GM19239 (cell line): ENCODE measurements around the gene POC1A.

Source experiments
- DNase-seq: peaks from one replicate; pipeline ENCODE4 v3.0.0; 2011; ENCODE audit warnings: low spot score; ENCODE audit not compliant: insufficient read length
- FAIRE-seq: peaks from 2 replicates; lab custom pipeline; 2011; peaks lifted over from hg19 to GRCh38; lab: Jason Lieb, UNC

Gene POC1A

DNA sequence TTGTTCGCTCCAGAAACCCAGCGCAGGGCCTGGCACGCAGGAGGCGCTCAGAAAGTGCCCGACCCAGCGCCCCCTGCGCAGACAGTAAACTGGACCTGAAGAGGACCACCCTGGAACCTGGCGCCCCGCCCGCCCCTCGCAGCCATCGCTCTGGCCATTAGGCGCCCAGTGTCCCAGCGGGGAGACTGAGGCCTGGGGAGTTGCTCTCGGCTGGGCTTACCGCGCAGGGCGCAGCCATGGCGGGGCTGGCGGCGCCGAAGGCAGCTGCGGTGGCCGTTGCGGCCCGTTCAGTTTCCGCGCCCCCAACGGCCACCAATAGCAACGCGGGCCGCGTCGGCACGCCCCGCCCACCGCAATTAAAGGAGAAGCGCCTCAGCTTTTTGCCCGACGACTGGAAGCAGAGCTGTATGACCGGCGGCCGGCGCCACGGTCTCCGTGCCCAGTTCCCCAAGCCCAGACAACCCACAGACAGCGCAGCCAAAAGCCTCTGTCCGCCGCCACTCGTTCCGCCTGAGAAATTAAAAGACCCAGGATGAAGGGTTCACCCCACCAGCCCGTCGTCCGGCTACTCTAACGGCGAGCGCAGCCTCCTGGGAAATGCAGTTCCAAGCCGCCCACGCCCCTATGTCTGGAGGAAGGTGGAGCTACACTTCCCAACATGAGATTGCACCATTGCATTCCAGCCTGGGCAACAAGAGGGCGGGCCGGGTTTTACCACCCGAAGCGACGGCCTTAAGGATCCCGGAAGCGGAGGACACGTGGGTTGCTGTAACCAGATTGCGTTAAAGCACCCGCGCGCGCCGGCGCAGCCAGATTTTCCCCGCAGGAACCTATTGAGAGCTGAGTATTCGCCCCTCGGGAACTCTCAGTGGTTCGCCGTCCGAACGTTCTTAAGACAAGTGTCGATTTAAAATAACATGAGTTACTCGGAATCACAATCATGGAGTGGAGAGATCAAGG lies at the start of gene POC1A:
TSS of gene POC1A (minus strand) at position 289 of the 960 bp plus-strand sequence. CDS start at position 238, 51 bp downstream.
- DNase-seq (peak; percentile 82), FAIRE-seq (peak; percentile 97)

GRCh38 chr3:52203701-52204100 lies 49.5 kb upstream of the POC1A start:
- DNase-seq (no peak), FAIRE-seq (no peak)

- FAIRE-seq, result peak; percentile 58
- no peak for DNase-seq
Observed at GRCh38 chr3:52202384-52203077, 48.3 kb upstream of the POC1A start.

DNA sequence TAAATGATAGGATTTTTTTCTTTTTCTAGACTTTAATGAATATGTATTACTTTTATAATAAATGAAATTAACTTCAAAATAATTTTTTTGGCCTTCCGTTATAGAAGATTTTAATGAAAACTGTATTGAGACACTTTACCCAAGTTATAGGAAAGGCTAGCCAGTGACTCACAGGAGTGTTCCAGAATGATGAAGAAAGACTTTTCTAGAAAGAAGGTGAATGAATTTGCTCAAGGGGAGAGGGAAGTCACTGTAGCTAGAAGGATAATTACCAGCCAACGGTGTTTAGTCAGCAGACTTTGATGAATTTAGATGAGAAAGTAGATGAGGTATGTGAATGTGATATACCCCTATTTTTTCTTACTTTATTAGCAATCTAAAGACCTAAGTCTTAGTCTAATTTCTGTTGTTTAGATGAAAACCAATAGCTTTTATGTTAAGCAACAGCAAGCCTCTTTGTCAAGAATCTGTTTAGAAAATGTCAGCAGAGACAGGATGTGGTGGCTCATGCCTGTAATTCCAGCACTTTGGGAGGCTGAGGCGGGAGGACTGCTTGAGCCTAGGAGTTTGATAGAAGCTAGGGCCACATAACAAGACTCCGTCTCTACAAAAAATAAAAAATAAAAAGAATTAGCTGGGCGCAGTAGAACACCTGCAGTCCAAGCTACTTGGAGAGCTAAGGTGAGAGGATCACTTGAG lies 46.9 kb upstream of the POC1A start:
- DNase-seq (no peak), FAIRE-seq (no peak)

DNA sequence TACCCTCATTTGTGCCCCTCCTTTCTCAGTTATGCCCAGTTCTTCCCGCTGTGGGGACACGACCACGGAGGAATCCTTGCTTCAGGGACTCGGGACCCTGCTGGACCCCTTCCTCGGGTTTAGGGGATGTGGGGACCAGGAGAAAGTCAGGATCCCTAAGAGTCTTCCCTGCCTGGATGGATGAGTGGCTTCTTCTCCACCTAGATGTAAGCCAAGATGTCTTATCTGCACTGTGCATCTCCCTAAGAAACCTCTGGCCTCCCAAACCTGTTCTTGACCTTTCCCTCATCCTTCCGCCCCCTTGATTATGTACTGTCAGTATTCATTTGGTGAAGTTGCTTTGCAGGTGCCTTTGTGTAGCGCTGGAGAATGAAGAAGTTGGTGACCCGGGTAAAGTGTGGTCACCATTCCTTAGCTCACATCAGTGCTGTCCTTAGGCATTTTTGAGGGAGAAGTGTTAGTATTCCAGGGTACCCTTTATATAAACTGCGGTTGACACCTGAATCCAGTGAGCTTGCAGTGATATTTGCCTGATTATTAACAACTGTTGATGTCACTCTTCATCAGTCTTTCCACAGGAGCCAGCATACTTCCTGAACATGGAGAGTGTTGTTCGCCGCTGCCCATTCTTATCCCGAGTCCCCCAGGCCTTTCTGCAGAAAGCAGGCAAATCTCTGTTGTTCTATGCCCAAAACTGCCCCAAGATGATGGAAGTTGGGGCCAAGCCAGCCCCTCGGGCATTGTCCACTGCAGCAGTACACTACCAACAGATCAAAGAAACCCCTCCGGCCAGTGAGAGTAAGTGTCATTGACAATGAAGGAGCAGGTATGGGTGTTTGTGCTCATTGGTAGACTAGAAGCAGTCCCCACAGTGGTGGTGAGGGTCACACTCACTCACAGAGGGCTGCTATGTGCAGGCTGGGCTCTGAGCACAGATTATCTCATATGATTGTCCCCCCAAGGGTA lies 44.7 kb upstream of the POC1A start:
- FAIRE-seq (peak; percentile 56), DNase-seq (no peak)

- peak; percentile 97 for DNase-seq
- FAIRE-seq, result peak; percentile 95
Observed at GRCh38 chr3:52197842-52198625, 43.8 kb upstream of the POC1A start, which contains the start of gene ALAS1. Gene ALAS1, plus strand, starts transcription at chr3:52198160. Its CDS starts 1,082 bp downstream, at chr3:52199242.

GRCh38 chr3:52197499-52197841 lies 43.2 kb upstream of the POC1A start:
- no peak for DNase-seq
- FAIRE-seq, result no peak

- FAIRE-seq (no peak), DNase-seq (no peak)
Observed at GRCh38 chr3:52196977-52197376, 42.8 kb upstream of the POC1A start.

- DNase-seq, result no peak
- FAIRE-seq, result no peak
Observed at GRCh38 chr3:52195823-52196331, 41.7 kb upstream of the POC1A start.

DNA sequence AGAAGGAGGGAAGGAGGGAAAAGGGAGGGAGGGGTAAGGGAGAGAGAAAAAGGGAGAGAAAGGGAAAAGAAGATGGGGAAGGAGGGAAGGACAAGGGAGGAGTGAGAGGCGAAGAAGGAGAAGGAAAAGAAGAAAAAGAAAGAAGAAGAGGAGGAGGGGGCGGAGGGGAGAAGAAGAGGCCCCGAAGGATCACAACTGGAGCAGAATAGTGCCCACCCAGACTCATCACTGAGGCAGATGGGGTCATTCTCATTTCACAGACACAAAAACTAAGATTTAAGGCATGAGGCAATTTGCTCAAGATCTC lies 41.0 kb upstream of the POC1A start:
- no peak for FAIRE-seq
- DNase-seq, result no peak

GRCh38 chr3:52194485-52195290 lies 40.5 kb upstream of the POC1A start:
- no peak for FAIRE-seq

DNA sequence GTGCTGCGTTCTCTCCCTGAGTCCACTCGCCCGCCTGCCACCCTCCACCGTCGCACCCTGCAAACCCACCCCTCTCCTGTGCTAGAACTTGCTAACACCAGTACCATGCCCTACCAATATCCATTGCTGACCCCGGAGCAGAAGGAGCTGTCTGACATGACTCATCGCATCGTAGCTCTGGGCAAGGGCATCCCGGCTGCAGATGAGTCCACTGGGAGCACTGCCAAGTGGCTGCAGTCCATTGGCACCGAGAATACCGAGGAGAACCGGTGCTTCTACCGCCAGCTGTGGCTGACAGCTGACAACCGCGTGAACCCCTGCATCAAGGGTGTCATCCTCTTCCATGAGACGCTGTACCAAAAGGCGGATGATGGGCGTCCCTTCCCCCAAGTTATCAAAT lies 38.8 kb upstream of the POC1A start:
- DNase-seq (no peak), FAIRE-seq (no peak)

More at GRCh38 chr3:52194485-52195290, 40.5 kb upstream of the POC1A start:
- no peak for DNase-seq

DNA sequence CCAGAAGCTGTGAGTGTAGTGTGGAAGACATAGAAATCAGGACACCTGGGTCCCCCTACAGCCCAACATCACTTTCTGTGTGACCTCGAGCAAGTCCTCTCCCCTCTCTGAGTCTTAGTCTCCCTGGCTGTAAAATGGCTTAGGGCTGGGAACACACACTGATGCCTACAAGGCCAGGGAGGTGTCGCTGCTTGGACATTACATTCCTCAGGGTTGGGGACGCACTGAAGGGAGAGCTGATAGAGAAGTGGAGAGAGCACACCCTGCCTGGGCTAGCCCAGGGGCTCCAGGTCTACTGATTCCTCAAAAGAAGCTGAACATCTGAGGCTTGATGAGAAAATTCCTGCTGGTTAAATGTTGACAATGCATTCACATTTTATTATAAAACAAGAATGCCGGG lies 37.4 kb upstream of the POC1A start:
- DNase-seq, result no peak
- FAIRE-seq, result no peak

DNA sequence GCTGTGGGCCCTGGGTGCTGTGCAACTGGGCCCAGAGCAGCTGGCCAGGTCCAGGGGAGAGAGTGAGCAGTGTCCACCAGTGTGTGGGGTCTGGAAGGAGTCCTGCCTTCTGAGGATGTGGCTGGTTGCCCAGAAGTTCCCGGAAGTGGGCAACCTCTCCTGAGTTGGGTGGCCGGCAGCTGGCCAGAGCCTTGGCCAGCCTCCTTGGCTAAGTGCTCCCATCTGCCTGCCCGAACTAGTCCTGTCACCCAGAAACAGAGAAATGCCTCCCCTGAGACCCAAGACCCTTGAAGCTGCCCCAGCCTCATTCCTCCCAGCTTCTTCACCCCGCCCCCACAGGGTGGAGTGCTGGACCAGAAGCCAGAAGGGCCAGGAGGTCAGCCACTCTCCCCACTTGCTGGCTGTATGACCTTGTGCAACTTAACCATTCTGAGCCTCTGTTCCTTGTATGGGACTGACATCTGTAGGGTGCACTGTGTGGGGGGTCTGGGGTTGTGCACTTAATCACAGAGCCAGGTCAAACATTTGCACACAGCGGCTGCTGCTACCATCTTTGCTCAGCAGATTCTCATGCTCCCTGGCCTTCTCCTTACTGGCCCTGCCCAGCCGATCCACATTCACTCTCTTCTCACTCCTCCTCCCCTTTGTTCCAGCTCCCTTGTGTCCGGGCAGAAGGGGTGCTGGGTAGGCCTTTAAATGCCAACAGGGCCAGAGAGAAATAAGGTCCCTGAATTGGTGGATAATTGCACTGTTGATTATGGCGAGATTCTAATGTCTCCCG lies 36.3 kb upstream of the POC1A start:
- FAIRE-seq (no peak), DNase-seq (no peak)

GRCh38 chr3:52188556-52188955 lies 34.3 kb upstream of the POC1A start:
- no peak for FAIRE-seq

GRCh38 chr3:52186729-52187128 lies 32.5 kb upstream of the POC1A start:
- no peak for FAIRE-seq

More at GRCh38 chr3:52188556-52188955, 34.3 kb upstream of the POC1A start:
- no peak for DNase-seq

DNA sequence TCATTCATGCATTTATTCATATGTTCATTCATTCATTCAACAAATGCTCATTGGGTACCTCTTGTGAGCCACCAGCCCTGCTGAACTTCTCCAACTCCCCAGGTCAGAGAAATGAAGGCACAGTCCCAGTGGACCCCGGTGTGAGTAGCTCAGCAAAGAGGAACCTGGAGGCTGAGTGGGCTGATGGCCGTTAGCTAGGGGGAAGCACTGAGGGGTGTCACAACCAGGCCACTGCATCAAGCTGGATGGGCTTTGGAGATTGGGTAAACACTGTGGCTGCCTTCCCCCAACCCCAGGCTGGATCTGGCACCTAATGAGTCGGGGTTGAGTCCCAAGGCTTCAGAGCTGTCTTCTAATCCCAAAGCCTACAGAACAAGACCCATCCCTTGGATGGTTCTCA lies 31.6 kb upstream of the POC1A start:
- FAIRE-seq, result no peak
- DNase-seq, result no peak

More at GRCh38 chr3:52186729-52187128, 32.5 kb upstream of the POC1A start:
- no peak for DNase-seq
